Measurements from ENCODE around the gene CARNS1.

DNA sequence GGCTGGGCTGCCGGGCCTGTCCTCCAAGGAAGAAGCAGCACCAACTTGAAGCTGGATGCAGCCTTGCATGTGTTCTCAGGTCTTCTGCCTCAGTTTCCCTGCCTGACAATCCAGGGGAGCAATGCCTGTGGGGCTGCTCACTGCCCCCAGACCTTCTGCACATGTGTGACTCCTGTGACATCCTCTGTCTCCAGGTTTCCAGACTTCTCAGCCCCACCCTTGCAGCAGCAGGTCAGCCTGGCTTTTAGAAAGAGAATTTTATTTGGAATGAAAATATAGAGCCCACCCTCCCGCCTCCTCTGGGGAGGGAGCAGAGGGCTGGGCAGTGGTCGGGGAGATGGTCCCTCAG, 22.3 kb downstream of the CARNS1 start:
- no peak for TF ChIP-seq ELF4 (IDR thresholded peaks at IDR 0.05)
- no peak for TF ChIP-seq FOXM1 (IDR thresholded peaks at IDR 0.05; ENCODE audit: borderline replicate concordance)
- no peak for TF ChIP-seq SUZ12 (IDR thresholded peaks at IDR 0.05)
- no peak for TF ChIP-seq HDGF (IDR thresholded peaks at IDR 0.05; ENCODE audit: borderline replicate concordance)
- no peak for TF ChIP-seq PKNOX1 (IDR thresholded peaks at IDR 0.05)
- TF ChIP-seq FOXA1 (IDR thresholded peaks at IDR 0.05): no peak
- TF ChIP-seq FOXK2 (IDR thresholded peaks at IDR 0.05): no peak
- TF ChIP-seq SP1 (IDR thresholded peaks at IDR 0.05): no peak
- no peak for TF ChIP-seq NFRKB (IDR thresholded peaks at IDR 0.05)
- TF ChIP-seq BHLHE40 (IDR thresholded peaks at IDR 0.05; ENCODE audit: borderline replicate concordance): no peak
- no peak for TF ChIP-seq CTBP1 (IDR thresholded peaks at IDR 0.05; ENCODE audit: borderline replicate concordance)
- TF ChIP-seq ZNF384 (IDR thresholded peaks at IDR 0.05): no peak
